DOHH2 (cell line): Measurements from ENCODE around the gene IGFLR1.

Experiments
- EZH2phosphoT487 ChIP-seq: fragments of 200-600 bp; sonication (generic); IDR thresholded peaks from 2 replicates; pipeline ENCODE4 v1.6.1; 2017; ENCODE audit warnings: borderline replicate concordance, mild to moderate bottlenecking, antibody characterized with exemption, low read length, moderate library complexity, mixed read lengths
- TF ChIP-seq, protein P1 (sequence below): fragments of 200-600 bp; sonication (generic); IDR thresholded peaks from one replicate; pipeline ENCODE4 v1.5.1; 2014; ENCODE audit warnings: antibody characterized with exemption, mild to moderate bottlenecking, low read depth, low read length; ENCODE audit not compliant: poor library complexity, severe bottlenecking

DNA sequence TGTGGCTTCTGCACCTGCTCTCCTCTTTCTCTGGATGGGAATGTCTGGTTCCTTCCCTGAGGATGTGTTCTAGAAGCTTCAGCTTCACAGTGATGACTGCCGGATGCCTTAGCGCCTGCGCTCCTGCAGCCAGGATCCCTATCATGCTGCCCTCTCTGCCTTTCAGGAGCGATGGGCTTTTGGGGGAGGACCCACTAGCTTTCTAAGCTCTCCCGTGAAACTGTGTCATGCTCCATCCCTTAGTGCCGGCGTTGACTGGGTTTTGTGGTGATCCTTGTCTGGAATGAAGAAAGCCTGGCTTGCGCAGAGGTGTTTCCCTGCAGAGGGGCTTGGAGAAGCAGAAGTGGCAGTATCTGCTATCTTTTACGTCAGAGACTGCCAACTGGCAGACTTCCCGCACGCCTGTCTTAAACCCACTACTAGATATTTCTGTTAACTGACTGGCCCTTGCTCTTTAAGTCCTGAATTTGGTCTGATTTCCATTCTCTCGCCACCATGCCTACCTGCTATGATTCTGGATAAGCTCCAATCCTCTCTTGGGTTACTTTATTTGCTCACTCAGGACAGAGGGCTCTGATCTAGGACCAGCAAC lies 28.3 kb downstream of the IGFLR1 start:
- TF ChIP-seq, protein P1, sequence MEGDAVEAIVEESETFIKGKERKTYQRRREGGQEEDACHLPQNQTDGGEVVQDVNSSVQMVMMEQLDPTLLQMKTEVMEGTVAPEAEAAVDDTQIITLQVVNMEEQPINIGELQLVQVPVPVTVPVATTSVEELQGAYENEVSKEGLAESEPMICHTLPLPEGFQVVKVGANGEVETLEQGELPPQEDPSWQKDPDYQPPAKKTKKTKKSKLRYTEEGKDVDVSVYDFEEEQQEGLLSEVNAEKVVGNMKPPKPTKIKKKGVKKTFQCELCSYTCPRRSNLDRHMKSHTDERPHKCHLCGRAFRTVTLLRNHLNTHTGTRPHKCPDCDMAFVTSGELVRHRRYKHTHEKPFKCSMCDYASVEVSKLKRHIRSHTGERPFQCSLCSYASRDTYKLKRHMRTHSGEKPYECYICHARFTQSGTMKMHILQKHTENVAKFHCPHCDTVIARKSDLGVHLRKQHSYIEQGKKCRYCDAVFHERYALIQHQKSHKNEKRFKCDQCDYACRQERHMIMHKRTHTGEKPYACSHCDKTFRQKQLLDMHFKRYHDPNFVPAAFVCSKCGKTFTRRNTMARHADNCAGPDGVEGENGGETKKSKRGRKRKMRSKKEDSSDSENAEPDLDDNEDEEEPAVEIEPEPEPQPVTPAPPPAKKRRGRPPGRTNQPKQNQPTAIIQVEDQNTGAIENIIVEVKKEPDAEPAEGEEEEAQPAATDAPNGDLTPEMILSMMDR: no peak
- no peak for TF ChIP-seq EZH2phosphoT487
